Heart right ventricle (tissue), 16 donors: ENCODE results near the gene OOSP3. TPM values are rescaled to one million over a fixed set of nuclear protein-coding genes. Genes with fewer than 3 reads are reported as not detected.

Experiments
- ATAC-seq, 8 donors: fragments of 200-7000 bp; cut with Tn5 transposase; one replicate each; pipeline ENCODE4 v1.9.1; 2020; ENCODE audit warnings: mild to moderate bottlenecking in 8 of 8, moderate library complexity in 8 of 8, moderate number of reproducible peaks in 1 of 8
- DNase-seq, 2 donors: peaks; one replicate each; pipeline ENCODE4 v3.0.0-alpha.2; 2020
- H3K27ac ChIP-seq, 10 donors: fragments of 200-600 bp; sonication (generic) in 2 of 10; one replicate each; pipeline versions ENCODE4 v1.5.0 to v1.8.0; 2020 to 2022; ENCODE audit warnings: mild to moderate bottlenecking in 3 of 10
- H3K27me3 ChIP-seq, 7 donors: fragments of 200-600 bp; one replicate each; pipeline ENCODE4 v1.8.0; 2021 to 2022; ENCODE audit warnings: mild to moderate bottlenecking in 2 of 7
- H3K36me3 ChIP-seq, 9 donors: fragments of 200-600 bp; sonication (generic) in 1 of 9; one replicate each; pipeline versions ENCODE4 v1.5.0 to v1.8.0; 2020 to 2022; ENCODE audit warnings: mild to moderate bottlenecking in 2 of 9
- H3K4me1 ChIP-seq, 9 donors: fragments of 200-600 bp; sonication (generic) in 1 of 9; one replicate each; pipeline versions ENCODE4 v1.5.0 to v1.8.0; 2020 to 2022; ENCODE audit warnings: mild to moderate bottlenecking in 4 of 9
- H3K4me3 ChIP-seq, 10 donors: fragments of 200-600 bp; sonication (generic) in 2 of 10; one replicate each; pipeline versions ENCODE4 v1.5.0 to v1.8.0; 2020 to 2022; ENCODE audit warnings: mild to moderate bottlenecking in 7 of 10, moderate library complexity in 2 of 10
- H3K9me3 ChIP-seq, 11 donors: fragments of 200-600 bp in 10 of 11; sonication (generic) in 2 of 11; one replicate each; pipeline versions ENCODE4 v1.5.0 to v1.8.0; 2013 to 2022; ENCODE audit warnings: mild to moderate bottlenecking in 2 of 11, control low read depth in 1 of 11, moderate library complexity in 1 of 11
- CTCF ChIP-seq, 9 donors: fragments of 200-600 bp; sonication (generic) in 2 of 9; IDR thresholded peaks; one replicate each; pipeline versions ENCODE4 v1.5.0 to v1.8.0; 2021 to 2022; ENCODE audit warnings: antibody characterized with exemption in 9 of 9, mild to moderate bottlenecking in 5 of 9, moderate library complexity in 1 of 9
- WGBS, 2 donors: extraction: QIAGEN DNeasy Blood & Tissue Kit; methylation state at CpG; one replicate each; pipeline ENCODE4 v1.1.7; 2013; ENCODE audit warnings: inconsistent platforms in 1 of 2; 5-methylcytosine and 5-hydroxymethylcytosine counted together
- intact Hi-C, 10 donors: fragments of 100-400 bp; cut with DNase I; formaldehyde crosslinking; loops; one replicate each; pipeline versions ENCODE4 v1.11.1 to v1.14.2; 2022
- polyA plus RNA-seq, 2 donors: library from polyadenylated mRNA; stranded (reverse); fragments of 200-250 nt; gene quantifications; one replicate each; pipeline ENCODE4 v1.2.3, GENCODE V29; 2013
- total RNA-seq, 10 donors: library from RNA; stranded (reverse); fragmentation: NEBNext Ultra II Directional in 3 of 10; extraction: Animal tissue kit (Norgen Biotek cat#: 25700) in 3 of 10; gene quantifications; one replicate each; pipeline versions ENCODE4 v1.2.1 to v1.2.4, GENCODE V29; 2021 to 2023
- donor health status: Arrhythmogenic right ventricular cardiomyopathy.
- donor health status: ischemic (EF 13 %, LVEDD 7.1; RV severe dilation, severe dysfunction).
- donor health status: healthy with polysubstance abuse.
- donor health status: DM: no; HTN: yes; CAD: no.
- donor health status: DM: no; HTN: no; CAD: no.
- donor health status: ischemic (EF 25% LVEDD 6.9; RV normal size, moderate dysfunction).
- donor health status: ischemic (EF 25% LVEDD 5.7; RV mildly dilated, moderate dysfunction).
- donor health status: healthy.
- donor health status: DM: yes; HTN: yes; CAD: no.
- donor health status: Ischemic cardiomyopathy.
- donor health status: ischemic (EF 35%, LVEDD 5.7; RV mildly dilated, moderate dysfunction).
- donor health status: nonischemic (EF 11% LVEDD 7.7; RV severe dilation, severe dysfunction).
- donor health status: DM: yes; HTN: yes; CAD: no.
- donor health status: PGD.
- donor health status: ischemic (EF 29% LVEDD 5.4; RV normal size, mild dysfunction).
- donor health status: nonischemic (EF 23%, LVEDD 6.1; RV moderate dilation, normal function).

Gene OOSP3
- total and polyA plus RNA-seq, 12 donors, result not detected

GRCh38 chr11:59875856-59876519 is 2.6 kb upstream of the OOSP3 start:
- no peak overlapping the region for H3K4me3 ChIP-seq
- TF ChIP-seq CTCF (IDR thresholded peaks at IDR 0.05), result no peak
- H3K9me3 ChIP-seq, result peaks cover 0 to 7% (median 0%) of the 10 kb centered on the region in 11 donors
- no peaks in the 10 kb centered on the region for H3K27me3 ChIP-seq
- intact Hi-C loops, result no loop called here
- no peak overlapping the region for H3K27ac ChIP-seq
- WGBS, 2 donors, result 87 to 88% methylated on average over 9 of the region's 9 CpGs
- DNase-seq, result no peak
- no peaks in the 10 kb centered on the region for H3K36me3 ChIP-seq
- no peak for ATAC-seq
- H3K4me1 ChIP-seq, result no peaks in the 10 kb centered on the region

GRCh38 chr11:59877325-59877724 is 1.3 kb upstream of the OOSP3 start:
- DNase-seq (no peak), ATAC-seq (no peak)
- Histone ChIP-seq H3K36me3 (no peaks in the 10 kb centered on the region), H3K4me3 (no peak overlapping the region), H3K27me3 (no peaks in the 10 kb centered on the region), H3K9me3 (no peaks in the 10 kb centered on the region), H3K27ac (no peak overlapping the region), H3K4me1 (no peaks in the 10 kb centered on the region)
- no peak for TF ChIP-seq CTCF (IDR thresholded peaks at IDR 0.05)
- intact Hi-C loops, result no loop called here

GRCh38 chr11:59877784-59878183 is 798 bp upstream of the OOSP3 start:
- H3K4me3 ChIP-seq, result no peak overlapping the region
- intact Hi-C loops, result no loop called here
- H3K27ac ChIP-seq, result no peak overlapping the region
- no peak for TF ChIP-seq CTCF (IDR thresholded peaks at IDR 0.05)
- H3K4me1 ChIP-seq, result no peaks in the 10 kb centered on the region
- ATAC-seq, result no peak
- no peaks in the 10 kb centered on the region for H3K27me3 ChIP-seq
- no peaks in the 10 kb centered on the region for H3K36me3 ChIP-seq
- no peak for DNase-seq
- H3K9me3 ChIP-seq, result no peaks in the 10 kb centered on the region

- no peak overlapping the region for H3K27ac ChIP-seq
- DNase-seq (no peak), ATAC-seq (no peak)
- H3K4me1 ChIP-seq, result no peaks in the 10 kb centered on the region
- no peaks in the 10 kb centered on the region for H3K9me3 ChIP-seq
- no peak for TF ChIP-seq CTCF (IDR thresholded peaks at IDR 0.05)
- no peaks in the 10 kb centered on the region for H3K36me3 ChIP-seq
- intact Hi-C loops, result no loop called here
- H3K27me3 ChIP-seq, result no peaks in the 10 kb centered on the region
- H3K4me3 ChIP-seq, result no peak overlapping the region
- WGBS, 2 donors, result 60 to 78% methylated on average over 1 of the region's 1 CpG
Measured at GRCh38 chr11:59879567-59879966, 985 bp downstream of the OOSP3 start.
